ENCODE measurements around the gene BTG1. TPM values are rescaled to one million over a fixed set of nuclear protein-coding genes. Genes with fewer than 3 reads are reported as not detected.
A peak's percentile ranks its signal among the peaks of the same experiment; 100 is the strongest.
"Not testable (repeated sequence)": the region's sequence is repeated elsewhere in the genome, so short reads cannot be mapped to it uniquely, and the experiment has no call there.

Gene BTG1
- total RNA-seq, 2 donors from 2014 or later, result 158 to 266 TPM

DNA sequence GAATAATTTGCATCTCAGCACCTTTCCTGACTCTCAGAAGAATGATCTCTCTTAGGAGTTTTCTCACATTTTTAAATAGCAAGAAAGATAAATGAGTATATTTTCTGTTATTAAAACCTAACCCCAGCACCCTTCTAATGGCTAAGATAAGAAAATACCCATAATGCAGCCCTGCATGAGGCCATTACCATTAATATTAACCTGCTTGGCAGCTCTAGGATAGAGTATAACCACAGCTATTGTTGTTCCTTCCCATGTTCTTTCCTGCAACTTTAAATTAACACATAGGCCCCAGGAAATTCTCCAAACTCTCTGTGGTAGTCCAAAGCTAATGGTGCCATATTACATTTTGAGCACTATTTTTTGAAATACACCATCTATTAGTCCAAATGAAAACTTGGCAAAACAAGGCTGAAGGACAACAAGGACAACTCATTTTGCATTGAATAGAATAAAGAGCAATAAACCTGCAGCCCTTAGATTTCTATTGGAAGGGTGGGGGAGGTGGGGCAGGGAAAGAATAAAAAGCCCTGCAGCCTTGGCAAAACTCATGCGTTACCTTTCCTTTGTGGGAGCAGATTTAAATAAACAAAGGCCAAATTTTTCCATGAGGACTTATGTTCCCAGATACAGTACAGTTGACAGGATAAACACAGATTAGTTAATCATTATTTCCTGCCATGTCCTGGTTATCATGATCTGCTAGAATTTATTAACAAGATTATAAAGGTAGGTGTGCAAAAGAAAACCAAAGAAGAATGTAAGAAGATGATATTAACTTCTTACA lies 46.9 kb downstream of the BTG1 start:
- peaks cover 18 to 19% of the 10 kb centered on the region in 2 donors for H3K9me3 Mint-ChIP-seq
- no peak for DNase-seq (ENCODE audit: low spot score in 2 of 2)
- no peak overlapping the region for H3K27ac Mint-ChIP-seq
- no peak for ATAC-seq
- peaks cover 17 to 24% of the 10 kb centered on the region in 2 donors for H3K36me3 Mint-ChIP-seq

DNA sequence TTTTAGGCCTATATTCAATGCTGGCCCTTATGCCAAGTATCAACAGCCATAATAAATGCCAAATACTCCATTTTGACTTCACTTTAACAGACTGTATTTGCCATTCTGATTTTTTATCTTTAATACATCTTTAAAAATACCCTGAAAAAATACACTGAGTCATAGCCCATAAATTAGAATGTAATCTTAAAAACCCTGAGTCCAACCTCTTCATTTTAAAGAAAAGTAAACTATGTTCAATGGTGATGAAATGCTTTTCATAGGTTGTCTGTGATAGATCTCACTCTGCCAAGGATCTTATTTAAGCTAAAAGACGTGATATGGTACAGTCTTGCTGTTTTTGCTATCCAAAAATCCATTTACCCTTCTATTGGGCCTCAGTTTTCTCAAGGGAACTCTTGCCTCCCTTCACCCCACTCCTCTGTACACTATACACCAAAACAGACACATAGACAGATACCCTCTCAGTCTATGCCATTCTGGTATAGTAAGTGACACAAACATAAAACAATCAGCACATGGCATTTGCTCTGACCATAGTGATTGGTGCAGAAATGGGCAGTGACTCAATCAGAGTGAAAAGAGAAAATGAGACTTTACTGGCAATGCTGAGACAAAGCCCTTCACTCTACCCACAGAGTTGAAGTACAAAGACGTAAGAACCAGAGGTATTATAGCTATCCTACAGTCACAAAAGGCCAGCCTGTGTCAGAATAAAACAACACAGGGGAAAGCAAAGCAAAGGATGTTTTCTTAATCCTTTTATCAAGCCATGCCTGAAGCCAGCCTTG lies 49.1 kb downstream of the BTG1 start:
- peaks cover 18 to 19% of the 10 kb centered on the region in 2 donors for H3K9me3 Mint-ChIP-seq
- DNase-seq (ENCODE audit: low spot score in 2 of 2) (no peak), ATAC-seq (peak; percentile 97 to 99)
- H3K27ac Mint-ChIP-seq, result peak overlapping the region; percentile 31 to 78
- H3K36me3 Mint-ChIP-seq, result peaks cover 17 to 24% of the 10 kb centered on the region in 2 donors

DNA sequence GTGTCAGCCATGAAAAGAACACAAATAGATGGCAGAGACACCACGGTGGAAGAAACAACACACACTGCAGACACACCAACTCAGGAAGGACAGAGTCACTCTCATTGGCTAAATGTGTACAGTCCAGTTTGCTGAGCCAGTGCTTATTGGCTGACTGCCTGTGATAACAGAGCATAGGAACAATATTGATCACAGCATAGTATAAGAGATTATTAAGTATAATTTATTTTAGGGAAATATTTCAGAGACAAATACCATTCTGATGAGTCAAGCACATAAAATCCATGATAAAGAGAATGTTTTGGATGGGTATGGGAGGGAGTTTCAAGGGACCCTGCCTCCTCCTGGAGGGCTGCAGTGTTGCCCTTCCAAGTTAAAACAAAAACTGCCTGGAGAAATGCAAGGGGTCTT lies 50.9 kb downstream of the BTG1 start:
- Mint-ChIP-seq H3K27ac (peak overlapping the region in 1 of 2 donors; percentile 17), H3K9me3 (peaks cover 5 to 7% of the 10 kb centered on the region in 2 donors), H3K36me3 (peaks cover 5 to 12% of the 10 kb centered on the region in 2 donors)
- DNase-seq (ENCODE audit: low spot score in 2 of 2) (no peak), ATAC-seq (no peak)

DNA sequence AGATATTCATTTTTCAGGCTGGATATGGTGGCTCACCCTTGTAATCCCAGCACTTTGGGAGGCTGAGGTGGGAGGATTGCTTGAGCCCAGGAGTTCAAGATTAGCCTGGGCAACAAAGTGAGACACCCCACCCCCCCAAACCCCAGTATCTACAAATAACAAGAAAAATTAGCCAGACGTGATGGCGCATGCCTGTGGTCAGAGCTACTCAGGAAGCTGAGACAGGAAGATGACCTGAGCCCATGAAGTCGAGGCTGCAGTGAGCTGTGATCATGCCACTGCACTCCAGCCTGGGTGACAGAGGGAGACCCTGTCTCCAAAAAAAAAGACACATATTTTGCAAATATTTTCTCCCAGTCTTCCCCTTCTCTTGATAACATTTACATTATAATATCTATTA lies 51.3 kb downstream of the BTG1 start:
- not testable (repeated sequence) for H3K27ac Mint-ChIP-seq; H3K9me3 Mint-ChIP-seq; DNase-seq (ENCODE audit: low spot score in 2 of 2); ATAC-seq; H3K36me3 Mint-ChIP-seq
